ENCODE measurements around the gene EFHD2.
"Not testable (repeated sequence)": the region's sequence is repeated elsewhere in the genome, so short reads cannot be mapped to it uniquely, and the experiment has no call there.

EFHD2 gene

GRCh38 chr1:15413563-15414444 lies 4.1 kb downstream of the EFHD2 start:
- no peak for DNase-seq

GRCh38 chr1:15414445-15414983 lies 4.8 kb downstream of the EFHD2 start:
- DNase-seq: no peak

GRCh38 chr1:15417059-15417934 lies 7.6 kb downstream of the EFHD2 start:
- no peak for DNase-seq

GRCh38 chr1:15418806-15419515 lies 9.3 kb downstream of the EFHD2 start:
- DNase-seq: no peak

GRCh38 chr1:15420853-15421465 lies 11.3 kb downstream of the EFHD2 start:
- DNase-seq: no peak

- no peak for DNase-seq
Measured at GRCh38 chr1:15422871-15423270, 13.2 kb downstream of the EFHD2 start.

- no peak for DNase-seq
Measured at GRCh38 chr1:15423355-15424077, 13.8 kb downstream of the EFHD2 start.

- peak; percentile 99 for DNase-seq
Measured at GRCh38 chr1:15424146-15424667, 14.5 kb downstream of the EFHD2 start.

- no peak for DNase-seq
Measured at GRCh38 chr1:15424981-15425380, 15.3 kb downstream of the EFHD2 start.

GRCh38 chr1:15425521-15425920 lies 15.8 kb downstream of the EFHD2 start:
- no peak for DNase-seq

GRCh38 chr1:15425958-15426357 lies 16.3 kb downstream of the EFHD2 start:
- DNase-seq: no peak

- DNase-seq: no peak
Measured at GRCh38 chr1:15426492-15427279, 17.0 kb downstream of the EFHD2 start.

- DNase-seq: no peak
Measured at GRCh38 chr1:15427280-15427666, 17.6 kb downstream of the EFHD2 start.

GRCh38 chr1:15428252-15428651 lies 18.6 kb downstream of the EFHD2 start:
- not testable (repeated sequence) for DNase-seq

GRCh38 chr1:15428815-15429435 lies 19.2 kb downstream of the EFHD2 start:
- DNase-seq: no peak

- DNase-seq: no peak
Measured at GRCh38 chr1:15429701-15430149, 20.0 kb downstream of the EFHD2 start.

- no peak for DNase-seq
Measured at GRCh38 chr1:15430787-15431570, 21.3 kb downstream of the EFHD2 start.

- DNase-seq: no peak
Measured at GRCh38 chr1:15431571-15431948, 21.9 kb downstream of the EFHD2 start.

GRCh38 chr1:15432324-15432723 lies 22.6 kb downstream of the EFHD2 start:
- DNase-seq: peak; percentile 43
